CD8-positive, alpha-beta memory T cell (primary cell): ENCODE data around the gene PIEZO2. TPM values are rescaled to one million over a fixed set of nuclear protein-coding genes. Genes with fewer than 3 reads are reported as not detected.

Experiments
- CTCF ChIA-PET: fragments of 350-600 bp; sonication (Branson Sonifier 250); formaldehyde crosslinking; loops from one replicate; lab custom pipeline; 2021; ENCODE audit warnings: antibody characterized with exemption; lab: Charles Lee
- POLR2A ChIA-PET: fragments of 350-600 bp; sonication (Branson Sonifier 250); formaldehyde crosslinking; loops from one replicate; lab custom pipeline; 2021; ENCODE audit warnings: antibody characterized with exemption; lab: Charles Lee
- DNase-seq, 5 donors: peaks; one replicate each; pipeline versions ENCODE4 v3.0.0 to v3.0.0-alpha.2; 2020 to 2022; ENCODE audit warnings: mixed read lengths in 1 of 5
- H3K27ac ChIP-seq: one replicate; pipeline ENCODE4 v1.7.0; 2013; ENCODE audit warnings: low read depth, mild to moderate bottlenecking, low read length, moderate library complexity
- H3K27me3 ChIP-seq: 2 replicates; pipeline ENCODE4 v1.7.0; 2013; ENCODE audit warnings: low read length, mild to moderate bottlenecking; ENCODE audit not compliant: insufficient read depth, poor library complexity, severe bottlenecking
- H3K36me3 ChIP-seq: 2 replicates; pipeline ENCODE4 v1.7.0; 2013; ENCODE audit warnings: mild to moderate bottlenecking, low read length, moderate library complexity; ENCODE audit not compliant: insufficient read depth
- H3K4me1 ChIP-seq: 2 replicates; pipeline ENCODE4 v1.7.0; 2013; ENCODE audit warnings: mild to moderate bottlenecking, low read length, moderate library complexity; ENCODE audit not compliant: insufficient read depth
- H3K4me3 ChIP-seq: 2 replicates; pipeline ENCODE4 v1.7.0; 2013; ENCODE audit warnings: mild to moderate bottlenecking, low read length
- H3K9me3 ChIP-seq: 2 replicates; pipeline ENCODE4 v1.7.0; 2013; ENCODE audit warnings: mild to moderate bottlenecking, low read length
- H3K27ac Mint-ChIP-seq, 8 donors: one replicate each; pipeline ENCODE4 v1.8.0; 2020 to 2021; ENCODE audit warnings: mixed read lengths in 8 of 8, mild to moderate bottlenecking in 6 of 8, inconsistent platforms in 3 of 8, moderate library complexity in 3 of 8
- H3K27me3 Mint-ChIP-seq, 2 donors: one replicate each; pipeline ENCODE4 v1.8.0; 2020 to 2021; ENCODE audit warnings: mixed read lengths in 2 of 2, mild to moderate bottlenecking in 1 of 2, moderate library complexity in 1 of 2
- H3K36me3 Mint-ChIP-seq, 3 donors: one replicate each; pipeline ENCODE4 v1.8.0; 2020 to 2021; ENCODE audit warnings: mixed read lengths in 3 of 3, inconsistent platforms in 1 of 3, mild to moderate bottlenecking in 1 of 3
- H3K4me1 Mint-ChIP-seq, 3 donors: one replicate each; pipeline ENCODE4 v1.8.0; 2020 to 2021; ENCODE audit warnings: mixed read lengths in 3 of 3, inconsistent platforms in 1 of 3, mild to moderate bottlenecking in 1 of 3
- H3K4me3 Mint-ChIP-seq, 7 donors: one replicate each; pipeline ENCODE4 v1.8.0; 2020 to 2021; ENCODE audit warnings: mixed read lengths in 7 of 7, mild to moderate bottlenecking in 6 of 7, moderate library complexity in 4 of 7, inconsistent platforms in 2 of 7
- H3K9me3 Mint-ChIP-seq, 5 donors: one replicate each; pipeline ENCODE4 v1.8.0; 2020 to 2022; ENCODE audit warnings: mixed read lengths in 5 of 5, mild to moderate bottlenecking in 3 of 5, moderate library complexity in 2 of 5, inconsistent platforms in 1 of 5
- polyA plus RNA-seq: library from polyadenylated mRNA; unstranded; fragments of 300-500 nt; fragmentation: Illumina TruSeq; gene quantifications from one replicate; pipeline ENCODE4 v1.2.3, GENCODE V29; 2021
- total RNA-seq, 2 experiments: library from RNA; stranded (reverse); gene quantifications; one replicate each; pipeline ENCODE4 v1.2.3, GENCODE V29; 2021

The PIEZO2 gene
- total and polyA plus RNA-seq, 3 experiments from 2014 or later, result not detected

DNA sequence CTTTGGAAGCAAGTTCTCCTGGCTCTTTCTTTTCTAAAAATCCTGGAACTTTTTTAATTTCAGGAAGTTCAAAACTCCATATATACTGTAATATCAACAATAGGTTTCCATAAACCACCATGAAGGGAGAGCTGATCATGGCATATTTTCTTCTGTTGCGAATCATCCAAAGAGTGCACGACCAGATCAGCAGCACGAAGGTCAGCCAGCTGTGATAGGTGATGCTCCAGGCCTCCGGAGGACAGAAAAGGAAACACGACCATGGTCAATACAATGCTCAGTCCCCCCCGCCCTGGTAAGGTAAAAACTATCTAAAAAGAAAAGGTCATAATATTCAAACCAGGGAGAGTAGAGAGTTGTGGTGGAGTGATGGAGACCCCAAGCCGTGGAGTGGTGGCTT is 354.6 kb downstream of the PIEZO2 start:
- Histone ChIP-seq H3K9me3 (no peaks in the 10 kb centered on the region), H3K27ac (no peak overlapping the region), H3K36me3 (no peaks in the 10 kb centered on the region), H3K27me3 (no peaks in the 10 kb centered on the region), H3K4me3 (no peak overlapping the region), H3K4me1 (no peaks in the 10 kb centered on the region)
- DNase-seq, result no peak
- Mint-ChIP-seq H3K9me3 (no peaks in the 10 kb centered on the region), H3K4me3 (no peak overlapping the region), H3K4me1 (no peaks in the 10 kb centered on the region), H3K27ac (no peak overlapping the region), H3K27me3 (peaks cover 0 to 17% of the 10 kb centered on the region in 2 donors), H3K36me3 (no peaks in the 10 kb centered on the region)
- POLR2A ChIA-PET, result no interaction called here
- CTCF ChIA-PET, result no interaction called here

DNA sequence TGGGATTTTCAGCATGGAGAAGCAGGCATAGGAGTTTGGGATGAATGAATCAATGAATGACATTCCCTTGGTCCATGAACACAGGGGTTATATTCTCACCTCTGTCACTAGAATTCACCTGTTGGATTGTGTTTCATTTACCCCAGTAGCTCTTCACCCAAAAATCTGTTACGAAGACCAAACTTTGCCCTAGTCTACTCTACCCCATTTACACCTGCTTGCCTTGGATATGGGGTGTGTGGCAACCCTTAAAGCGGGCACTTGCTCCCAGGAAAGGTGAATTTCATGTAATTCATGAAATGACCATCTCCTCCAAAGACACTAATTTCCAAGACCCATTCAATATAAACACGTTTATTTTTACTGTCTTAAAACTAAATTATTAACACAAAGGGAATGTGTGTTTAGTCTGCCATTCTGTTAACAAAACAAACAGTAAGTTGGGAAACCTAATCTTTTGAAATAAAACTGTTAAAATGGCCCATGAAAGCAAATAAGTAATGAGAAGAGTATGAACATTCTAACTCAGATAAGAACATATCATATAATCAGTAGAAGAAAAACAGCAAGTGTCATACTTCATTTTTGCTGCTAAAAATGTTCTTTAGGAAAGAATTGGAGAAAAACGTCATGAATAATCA is 355.5 kb downstream of the PIEZO2 start:
- Mint-ChIP-seq H3K27me3 (peaks cover 0 to 17% of the 10 kb centered on the region in 2 donors), H3K4me1 (peaks cover 0 to 5% (median 0%) of the 10 kb centered on the region in 3 donors), H3K4me3 (no peak overlapping the region), H3K36me3 (no peaks in the 10 kb centered on the region), H3K9me3 (peaks cover 0 to 2% (median 0%) of the 10 kb centered on the region in 5 donors), H3K27ac (no peak overlapping the region)
- ChIA-PET POLR2A (no interaction called here), CTCF (no interaction called here)
- no peaks in the 10 kb centered on the region for H3K4me1 ChIP-seq
- no peaks in the 10 kb centered on the region for H3K27me3 ChIP-seq
- H3K36me3 ChIP-seq, result no peaks in the 10 kb centered on the region
- no peaks in the 10 kb centered on the region for H3K9me3 ChIP-seq
- DNase-seq, result no peak
- no peak overlapping the region for H3K4me3 ChIP-seq
- H3K27ac ChIP-seq, result no peak overlapping the region

DNA sequence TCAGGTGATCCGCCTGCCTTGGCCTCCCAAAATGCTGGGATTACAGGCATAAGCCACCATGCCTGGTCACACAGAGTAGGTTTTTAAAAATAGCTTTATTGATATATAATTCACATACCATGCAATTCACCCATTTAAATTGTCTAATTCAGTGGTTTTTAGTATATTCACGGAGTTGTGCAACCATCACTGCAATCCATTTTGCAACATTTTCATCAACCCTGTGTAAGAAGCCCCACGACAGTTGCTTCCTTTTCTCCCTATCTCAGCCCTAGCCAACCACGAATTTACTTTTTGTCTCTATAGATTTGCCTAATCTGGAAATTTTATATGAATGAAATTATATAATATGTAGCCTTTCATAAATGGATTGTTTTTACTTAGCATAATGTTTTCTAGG is 357.2 kb downstream of the PIEZO2 start:
- Mint-ChIP-seq H3K36me3 (no peaks in the 10 kb centered on the region), H3K27me3 (peaks cover 0 to 17% of the 10 kb centered on the region in 2 donors), H3K27ac (no peak overlapping the region), H3K4me1 (peaks cover 4 to 9% (median 5%) of the 10 kb centered on the region in 3 donors), H3K9me3 (peaks cover 0 to 2% (median 0%) of the 10 kb centered on the region in 5 donors), H3K4me3 (no peak overlapping the region)
- ChIA-PET POLR2A (no interaction called here), CTCF (no interaction called here)
- Histone ChIP-seq H3K27ac (no peak overlapping the region), H3K4me1 (no peaks in the 10 kb centered on the region), H3K36me3 (no peaks in the 10 kb centered on the region), H3K27me3 (no peaks in the 10 kb centered on the region), H3K4me3 (no peak overlapping the region), H3K9me3 (no peaks in the 10 kb centered on the region)
- no peak for DNase-seq

DNA sequence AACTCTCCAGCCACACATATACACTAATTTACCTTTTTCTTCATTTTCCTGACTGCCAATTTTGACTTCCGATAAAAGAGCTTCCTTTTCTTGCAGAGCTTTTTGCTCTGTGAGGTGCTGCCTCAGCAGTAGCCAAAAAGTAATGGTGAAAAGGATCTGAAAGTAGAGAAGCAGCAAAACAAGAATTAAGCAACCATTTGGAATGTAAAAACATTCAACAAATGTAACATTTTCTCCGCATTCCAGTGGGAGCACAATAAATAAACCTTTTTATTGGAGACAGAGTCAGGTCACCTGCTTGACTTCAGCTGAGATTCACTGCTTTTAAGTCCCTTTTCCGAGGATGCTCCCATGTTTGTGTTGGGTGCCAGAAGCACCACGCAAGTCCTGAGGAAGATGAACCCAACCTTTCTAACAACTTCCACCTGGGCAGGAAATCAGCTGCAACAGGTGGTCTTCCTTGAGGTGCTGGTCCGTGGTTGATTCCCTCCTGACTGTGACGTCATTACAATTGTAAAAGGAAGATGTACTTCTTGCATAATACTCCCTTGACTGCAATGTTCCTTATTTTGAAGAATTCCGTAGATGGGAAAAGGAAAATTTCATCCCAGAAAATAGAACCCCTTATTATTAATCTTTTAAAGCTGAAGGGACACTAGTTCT is 358.1 kb downstream of the PIEZO2 start:
- H3K27ac ChIP-seq, result no peak overlapping the region
- H3K36me3 ChIP-seq, result no peaks in the 10 kb centered on the region
- CTCF ChIA-PET, result no interaction called here
- H3K9me3 ChIP-seq, result no peaks in the 10 kb centered on the region
- no peak for DNase-seq
- H3K27ac Mint-ChIP-seq, result no peak overlapping the region
- POLR2A ChIA-PET, result no interaction called here
- no peak overlapping the region for H3K4me3 Mint-ChIP-seq
- no peaks in the 10 kb centered on the region for H3K4me1 ChIP-seq
- peaks cover 0 to 2% (median 0%) of the 10 kb centered on the region in 5 donors for H3K9me3 Mint-ChIP-seq
- peaks cover 5 to 11% (median 6%) of the 10 kb centered on the region in 3 donors for H3K4me1 Mint-ChIP-seq
- no peaks in the 10 kb centered on the region for H3K27me3 ChIP-seq
- H3K4me3 ChIP-seq, result no peak overlapping the region
- H3K36me3 Mint-ChIP-seq, result no peaks in the 10 kb centered on the region
- H3K27me3 Mint-ChIP-seq, result peaks cover 0 to 17% of the 10 kb centered on the region in 2 donors

DNA sequence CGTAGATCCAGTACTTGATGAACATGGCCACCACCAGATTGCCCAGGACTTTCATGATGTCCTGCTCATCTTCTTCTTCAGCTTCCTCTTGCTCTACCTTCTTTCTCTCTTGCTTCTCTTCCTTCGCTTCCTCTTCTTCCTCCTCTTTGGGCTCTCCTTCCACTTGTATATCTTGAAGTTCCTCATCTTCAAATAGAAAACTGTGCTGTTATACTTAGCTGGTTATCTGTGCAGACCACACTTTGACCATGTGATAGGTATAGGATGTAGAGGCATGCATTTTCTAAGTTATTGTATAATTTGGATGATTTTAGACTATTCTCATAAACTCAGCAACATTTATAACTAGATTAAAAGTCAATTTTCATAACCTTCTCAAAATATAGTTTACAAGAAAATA is 360.2 kb downstream of the PIEZO2 start:
- peaks cover 0 to 16% of the 10 kb centered on the region in 2 donors for H3K27me3 Mint-ChIP-seq
- Histone ChIP-seq H3K4me3 (no peak overlapping the region), H3K36me3 (no peaks in the 10 kb centered on the region), H3K27me3 (no peaks in the 10 kb centered on the region), H3K9me3 (no peaks in the 10 kb centered on the region), H3K4me1 (no peaks in the 10 kb centered on the region), H3K27ac (no peak overlapping the region)
- ChIA-PET CTCF (no interaction called here), POLR2A (no interaction called here)
- peaks cover 0 to 2% (median 0%) of the 10 kb centered on the region in 5 donors for H3K9me3 Mint-ChIP-seq
- peaks cover 5 to 11% (median 6%) of the 10 kb centered on the region in 3 donors for H3K4me1 Mint-ChIP-seq
- H3K4me3 Mint-ChIP-seq, result no peak overlapping the region
- no peak for DNase-seq
- H3K36me3 Mint-ChIP-seq, result no peaks in the 10 kb centered on the region
- H3K27ac Mint-ChIP-seq, result no peak overlapping the region

DNA sequence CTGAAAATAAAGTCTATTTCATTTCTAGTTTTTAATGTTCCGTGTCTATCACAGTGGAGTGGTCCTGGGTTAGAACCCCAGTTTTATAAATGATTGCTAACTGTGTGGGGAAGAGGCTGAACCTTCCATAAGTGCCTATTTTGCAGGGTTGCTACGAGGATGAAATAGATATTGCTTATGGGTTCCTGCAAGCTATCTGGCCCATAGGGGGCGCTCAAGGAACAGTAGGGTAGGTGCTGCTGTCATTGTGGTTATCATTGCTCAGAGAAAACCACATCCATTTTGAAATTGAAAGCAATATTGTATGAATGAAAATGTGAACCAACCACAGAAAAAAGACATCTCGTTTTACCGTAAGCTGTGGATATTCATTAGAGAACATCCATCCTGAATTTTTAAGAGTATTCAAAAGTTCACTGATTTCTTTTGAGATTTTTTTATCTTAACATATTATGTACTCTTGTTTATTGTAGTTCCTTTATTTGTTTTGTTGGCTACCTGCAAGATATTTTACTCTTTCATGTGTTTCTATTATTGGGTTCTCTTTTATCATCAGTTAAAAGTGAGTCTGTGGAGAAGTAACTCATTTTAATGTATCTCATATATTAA is 362.0 kb downstream of the PIEZO2 start:
- POLR2A ChIA-PET, result no interaction called here

DNA sequence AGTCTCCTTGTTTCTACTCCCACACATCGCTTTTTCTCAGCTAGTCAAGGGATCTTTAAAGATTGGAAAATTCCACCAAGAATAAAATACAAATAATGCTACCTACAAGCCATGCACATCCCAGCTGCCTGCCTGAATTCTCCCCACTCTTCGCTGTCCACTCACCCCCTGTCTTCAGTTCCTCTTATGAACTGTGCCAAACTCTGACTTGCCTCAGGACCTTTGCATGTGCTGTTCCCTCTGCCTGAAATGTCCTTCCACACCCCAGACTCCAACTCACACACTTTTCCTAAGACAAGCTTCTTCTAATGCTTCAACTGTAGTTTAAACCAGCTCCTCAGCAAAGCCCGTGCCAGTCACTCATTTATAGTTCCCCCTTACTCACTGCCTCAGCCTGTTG is 363.6 kb downstream of the PIEZO2 start:
- Histone ChIP-seq H3K36me3 (no peaks in the 10 kb centered on the region), H3K9me3 (no peaks in the 10 kb centered on the region), H3K4me3 (no peak overlapping the region), H3K27ac (no peak overlapping the region), H3K27me3 (no peaks in the 10 kb centered on the region), H3K4me1 (no peaks in the 10 kb centered on the region)
- Mint-ChIP-seq H3K27ac (no peak overlapping the region), H3K4me3 (no peak overlapping the region), H3K27me3 (no peaks in the 10 kb centered on the region), H3K4me1 (peaks cover 5 to 11% (median 6%) of the 10 kb centered on the region in 3 donors), H3K36me3 (no peaks in the 10 kb centered on the region), H3K9me3 (peaks cover 0 to 2% (median 0%) of the 10 kb centered on the region in 5 donors)
- ChIA-PET CTCF (no interaction called here), POLR2A (no interaction called here)
- no peak for DNase-seq

More for the DNA sequence above, 362.0 kb downstream of the PIEZO2 start:
- H3K27me3 ChIP-seq, result no peaks in the 10 kb centered on the region
- H3K4me3 Mint-ChIP-seq, result peak overlapping the region in 1 of 7 donors; percentile 15
- H3K36me3 Mint-ChIP-seq, result no peaks in the 10 kb centered on the region
- peaks cover 5 to 11% (median 6%) of the 10 kb centered on the region in 3 donors for H3K4me1 Mint-ChIP-seq
- DNase-seq, result peak; percentile 48 to 78 (median 58)
- no peak overlapping the region for H3K27ac Mint-ChIP-seq
- peaks cover 0 to 2% (median 0%) of the 10 kb centered on the region in 5 donors for H3K9me3 Mint-ChIP-seq
- H3K4me1 ChIP-seq, result no peaks in the 10 kb centered on the region
- no peaks in the 10 kb centered on the region for H3K36me3 ChIP-seq
- H3K27ac ChIP-seq, result no peak overlapping the region
- peaks cover 0 to 8% of the 10 kb centered on the region in 2 donors for H3K27me3 Mint-ChIP-seq
- CTCF ChIA-PET, result no interaction called here
- H3K4me3 ChIP-seq, result no peak overlapping the region
- H3K9me3 ChIP-seq, result no peaks in the 10 kb centered on the region

DNA sequence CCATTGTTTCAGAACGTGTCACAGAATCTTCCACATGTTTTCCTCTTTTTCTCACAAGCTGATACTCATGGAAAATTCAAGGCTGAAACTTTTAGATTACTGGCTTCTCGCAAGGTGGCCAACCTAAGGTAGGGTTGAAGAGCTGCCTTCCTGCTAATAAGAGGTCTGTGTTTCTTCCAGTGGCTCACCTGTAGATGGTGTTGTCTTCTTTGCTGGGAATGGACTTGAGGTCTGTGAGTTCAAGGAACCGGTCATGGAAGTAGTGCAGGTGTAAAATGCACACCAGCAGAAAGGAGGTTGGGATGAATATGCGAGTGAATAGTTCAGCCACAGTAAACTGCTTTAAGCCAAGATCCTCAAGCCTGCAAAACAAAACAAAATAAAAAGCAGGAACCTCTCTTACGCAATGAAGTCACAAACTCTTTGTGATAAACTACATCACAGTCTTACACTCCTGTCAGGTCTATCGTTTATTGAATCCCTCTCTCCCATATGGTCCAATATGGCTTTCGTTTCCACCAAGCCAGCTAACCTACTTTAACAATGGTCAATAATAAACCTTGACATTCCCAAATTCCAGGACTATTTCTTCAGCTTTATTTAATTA is 364.7 kb downstream of the PIEZO2 start:
- H3K4me3 ChIP-seq, result no peak overlapping the region
- Mint-ChIP-seq H3K4me3 (no peak overlapping the region), H3K27me3 (peaks cover 2 to 4% of the 10 kb centered on the region in 2 donors), H3K9me3 (peaks cover 0 to 3% (median 0%) of the 10 kb centered on the region in 5 donors), H3K27ac (no peak overlapping the region), H3K4me1 (peaks cover 5 to 11% (median 6%) of the 10 kb centered on the region in 3 donors), H3K36me3 (no peaks in the 10 kb centered on the region)
- no peak for DNase-seq
- no peaks in the 10 kb centered on the region for H3K36me3 ChIP-seq
- no peaks in the 10 kb centered on the region for H3K4me1 ChIP-seq
- H3K9me3 ChIP-seq, result no peaks in the 10 kb centered on the region
- POLR2A ChIA-PET, result no interaction called here
- CTCF ChIA-PET, result no interaction called here
- H3K27ac ChIP-seq, result no peak overlapping the region
- no peaks in the 10 kb centered on the region for H3K27me3 ChIP-seq
